IMR-90 (cell line): ENCODE results near the gene ZNF423. TPM values are rescaled to one million over a fixed set of nuclear protein-coding genes. Genes with fewer than 3 reads are reported as not detected.

Experiments used
- ATAC-seq: fragments of 200-7000 bp; cut with Tn5 transposase; 2 replicates; pipeline ENCODE4 v1.9.1; 2020; ENCODE audit warnings: low read depth, mild to moderate bottlenecking, moderate library complexity
- BruUV-seq: library from RNA; stranded (reverse); fragments of 400-500 nt; replicated peaks from 2 replicates; lab custom pipeline; 2021; lab: Mats Ljungman, UMichigan
- CTCF ChIA-PET: fragments of 300-600 bp; formaldehyde crosslinking; extraction: SDS; loops from one replicate; lab custom pipeline; 2021; ENCODE audit warnings: antibody characterized with exemption; lab: Yijun Ruan, JAX
- POLR2A ChIA-PET: fragments of 300-600 bp; sonication (Branson Sonifier 250); formaldehyde crosslinking; loops from one replicate; lab custom pipeline; 2022; ENCODE audit warnings: antibody characterized with exemption; ENCODE audit not compliant: unreplicated experiment; lab: Charles Lee
- DNase-seq: peaks from one replicate; pipeline ENCODE4 v3.0.0; 2013
- H2AFZ ChIP-seq: replicated peaks from 2 replicates; pipeline ENCODE3; 2013; ENCODE audit warnings: low read length, mild to moderate bottlenecking; ENCODE audit not compliant: poor library complexity
- H2AK5ac ChIP-seq: 2 replicates; pipeline ENCODE4 v1.6.1; 2013; ENCODE audit warnings: low read depth, low read length, inconsistent platforms
- H2AK9ac ChIP-seq: replicated peaks from 2 replicates; pipeline ENCODE3; 2013; ENCODE audit warnings: mild to moderate bottlenecking, low read depth, low read length, moderate library complexity; ENCODE audit not compliant: poor library complexity
- H2BK120ac ChIP-seq: 2 replicates; pipeline ENCODE4 v1.6.1; 2013; ENCODE audit warnings: low read depth, low read length, inconsistent platforms
- H2BK15ac ChIP-seq: 3 replicates; pipeline ENCODE4 v1.6.1; 2013; ENCODE audit warnings: low read depth, low read length, inconsistent platforms
- H2BK20ac ChIP-seq: 2 replicates; pipeline ENCODE4 v1.6.1; 2013; ENCODE audit warnings: low read depth, mild to moderate bottlenecking, inconsistent platforms, low read length, moderate library complexity
- H2BK5ac ChIP-seq: 2 replicates; pipeline ENCODE4 v1.6.1; 2013; ENCODE audit warnings: mild to moderate bottlenecking, low read depth, low read length, inconsistent platforms; ENCODE audit not compliant: poor library complexity, severe bottlenecking
- H3K14ac ChIP-seq: replicated peaks from 2 replicates; pipeline ENCODE4 v1.6.1; 2013; ENCODE audit warnings: low read depth, low read length, inconsistent platforms
- H3K18ac ChIP-seq: 2 replicates; pipeline ENCODE4 v1.6.1; 2013; ENCODE audit warnings: low read depth, low read length, control low read depth
- H3K23ac ChIP-seq: 2 replicates; pipeline ENCODE4 v1.6.1; 2013; ENCODE audit warnings: low read depth, low read length, inconsistent platforms
- H3K27ac ChIP-seq: 2 replicates; pipeline ENCODE4 v1.5.1; 2013; ENCODE audit warnings: mild to moderate bottlenecking, control low read depth, low read length; ENCODE audit not compliant: insufficient read depth
- H3K27me3 ChIP-seq: 2 replicates; pipeline ENCODE4 v1.6.1; 2013; ENCODE audit warnings: low read length; ENCODE audit not compliant: control insufficient read depth, insufficient read depth
- H3K36me3 ChIP-seq: 2 replicates; pipeline ENCODE4 v1.6.1; 2013; ENCODE audit warnings: low read length, mixed read lengths; ENCODE audit not compliant: control insufficient read depth, insufficient read depth
- H3K4ac ChIP-seq: 2 replicates; pipeline ENCODE4 v1.6.1; 2013; ENCODE audit warnings: low read depth, low read length, inconsistent platforms
- H3K4me1 ChIP-seq: 2 replicates; pipeline ENCODE4 v1.6.1; 2013; ENCODE audit warnings: low read length, mixed read lengths; ENCODE audit not compliant: control insufficient read depth, insufficient read depth
- H3K4me2 ChIP-seq: 2 replicates; pipeline ENCODE4 v1.6.1; 2013; ENCODE audit warnings: low read depth, mild to moderate bottlenecking, control low read depth, low read length, moderate library complexity
- H3K4me3 ChIP-seq: 2 replicates; pipeline ENCODE4 v1.5.1; 2013; ENCODE audit warnings: low read depth, mild to moderate bottlenecking, control low read depth, low read length, moderate library complexity; ENCODE audit not compliant: insufficient read depth
- H3K56ac ChIP-seq: 2 replicates; pipeline ENCODE4 v1.6.1; 2013; ENCODE audit warnings: low read length, inconsistent platforms; ENCODE audit not compliant: insufficient read depth; ENCODE audit errors: extremely low read depth
- H3K79me1 ChIP-seq, 2 experiments: 2 replicates each; pipeline ENCODE4 v1.6.1; 2013; ENCODE audit warnings: low read length in 2 of 2, inconsistent platforms in 1 of 2, low read depth in 1 of 2
- H3K9ac ChIP-seq: 2 replicates; pipeline ENCODE4 v1.6.1; 2013; ENCODE audit warnings: low read depth, low read length, control low read depth
- H3K9me1 ChIP-seq: 2 replicates; pipeline ENCODE4 v1.6.1; 2013; ENCODE audit warnings: low read length, inconsistent platforms; ENCODE audit not compliant: insufficient read depth
- H3K9me3 ChIP-seq: 2 replicates; pipeline ENCODE4 v1.6.1; 2013; ENCODE audit warnings: low read length; ENCODE audit not compliant: control insufficient read depth, insufficient read depth
- H4K20me1 ChIP-seq: 2 replicates; pipeline ENCODE4 v1.6.1; 2013; ENCODE audit warnings: low read length, inconsistent platforms; ENCODE audit not compliant: insufficient read depth
- H4K5ac ChIP-seq: 2 replicates; pipeline ENCODE4 v1.6.1; 2013; ENCODE audit warnings: mild to moderate bottlenecking, low read depth, low read length, control low read depth
- H4K8ac ChIP-seq, 2 experiments: 2 replicates each; pipeline ENCODE4 v1.6.1; 2013; ENCODE audit warnings: low read depth in 2 of 2, low read length in 2 of 2, control low read depth in 1 of 2, inconsistent platforms in 1 of 2
- H4K91ac ChIP-seq: 2 replicates; pipeline ENCODE4 v1.6.1; 2013; ENCODE audit warnings: low read depth, low read length, inconsistent platforms; ENCODE audit not compliant: insufficient read depth
- BHLHE40 ChIP-seq: fragments of 150-350 bp; IDR thresholded peaks from 2 replicates; pipeline ENCODE4 v1.6.1; 2016; ENCODE audit warnings: mild to moderate bottlenecking, low read depth, low read length
- CEBPB ChIP-seq: IDR thresholded peaks from 2 replicates; pipeline ENCODE4 v1.6.1; 2012; ENCODE audit warnings: low read depth, low read length, improper control_type of control experiment
- CHD1 ChIP-seq: IDR thresholded peaks from 2 replicates; pipeline ENCODE4 v1.6.1; 2012; ENCODE audit warnings: low read depth, low read length, improper control_type of control experiment
- FOS ChIP-seq: fragments of 150-350 bp; IDR thresholded peaks from 2 replicates; pipeline ENCODE4 v1.6.1; 2016; ENCODE audit warnings: low read depth, low read length
- MAFK ChIP-seq: IDR thresholded peaks from 2 replicates; pipeline ENCODE4 v1.6.1; 2012; ENCODE audit warnings: low read depth, low read length, improper control_type of control experiment
- MAZ ChIP-seq: IDR thresholded peaks from 2 replicates; pipeline ENCODE4 v1.6.1; 2012; ENCODE audit warnings: low read depth, mild to moderate bottlenecking, low read length, improper control_type of control experiment, moderate library complexity, borderline replicate concordance
- MXI1 ChIP-seq: IDR thresholded peaks from 2 replicates; pipeline ENCODE4 v1.6.1; 2012; ENCODE audit warnings: low read depth, mild to moderate bottlenecking, low read length, moderate library complexity, borderline replicate concordance
- NFE2L2 ChIP-seq: fragments of 150-350 bp; IDR thresholded peaks from 2 replicates; pipeline ENCODE4 v1.6.1; 2016; ENCODE audit warnings: low read depth, mild to moderate bottlenecking, low read length
- POLR2A ChIP-seq: IDR thresholded peaks from 2 replicates; pipeline ENCODE4 v1.6.1; 2012; ENCODE audit warnings: mild to moderate bottlenecking, low read depth, low read length
- RAD21 ChIP-seq: IDR thresholded peaks from 2 replicates; pipeline ENCODE4 v1.6.1; 2012; ENCODE audit warnings: low read length, improper control_type of control experiment
- RCOR1 ChIP-seq: IDR thresholded peaks from 2 replicates; pipeline ENCODE4 v1.6.1; 2012; ENCODE audit warnings: mild to moderate bottlenecking, low read length, improper control_type of control experiment; ENCODE audit not compliant: insufficient replicate concordance
- RFX5 ChIP-seq: IDR thresholded peaks from 2 replicates; pipeline ENCODE4 v1.8.0; 2012; ENCODE audit warnings: low read depth, mild to moderate bottlenecking, low read length, moderate library complexity
- SMC3 ChIP-seq: fragments of 150-350 bp; IDR thresholded peaks from 2 replicates; pipeline ENCODE4 v1.6.1; 2016; ENCODE audit warnings: low read depth, mild to moderate bottlenecking, antibody characterized with exemption, low read length, moderate library complexity
- WGBS, 2 experiments: methylation state at CpG; one replicate each; pipeline versions ENCODE4 v1.1.5 to v1.1.7; 2013; ENCODE audit warnings: missing lambda C conversion rate in 2 of 2; ENCODE audit not compliant: insufficient read length in 1 of 2; ENCODE audit errors: extremely low coverage in 2 of 2; 5-methylcytosine and 5-hydroxymethylcytosine counted together
- dilution Hi-C: fragments of 300-500 bp; cut with HindIII; formaldehyde crosslinking; loops from one replicate; pipeline ENCODE4 v1.14.3; 2018; ENCODE audit warnings: low sequenced_read_pairs; ENCODE audit not compliant: unreplicated experiment
- in situ Hi-C: fragments of 300-500 bp; cut with MboI; formaldehyde crosslinking; loops from 3 replicates; pipeline ENCODE4 v1.14.3; 2019; ENCODE audit warnings: low sequenced_read_pairs, inconsistent platforms, mixed read lengths
- intact Hi-C: fragments of 100-400 bp; cut with micrococcal nuclease; formaldehyde crosslinking; loops from 2 replicates; pipeline ENCODE4 v1.10.0; 2022
- polyA plus RNA-seq, 3 experiments: library from polyadenylated mRNA; depleted of rRNA; stranded (reverse); fragments of >200 nt; gene quantifications; 2 replicates each; pipeline ENCODE4 v1.2.3, GENCODE V29; 2012; ENCODE audit warnings: low replicate concordance in 1 of 3
- total RNA-seq: library from RNA; depleted of rRNA; stranded (reverse); fragments of >200 nt; gene quantifications from 2 replicates; pipeline ENCODE4 v1.2.3, GENCODE V29; 2012
- TF ChIP-seq, protein P1 (sequence below): fragments of 150-350 bp; IDR thresholded peaks from 2 replicates; pipeline ENCODE4 v1.6.1; 2016; ENCODE audit warnings: low read depth, mild to moderate bottlenecking, low read length, moderate library complexity, borderline replicate concordance
- TF ChIP-seq, protein P2 (sequence below): conservative IDR thresholded peaks from 2 replicates; pipeline ENCODE4 v1.5.1; 2012; ENCODE audit warnings: mild to moderate bottlenecking, low read depth, low read length, improper control_type of control experiment
- TF ChIP-seq, protein P3 (sequence below): fragments of 150-350 bp; IDR thresholded peaks from 2 replicates; pipeline ENCODE4 v1.6.1; 2017; ENCODE audit warnings: mild to moderate bottlenecking, antibody characterized with exemption, low read length, low read depth

The ZNF423 gene
- total and polyA plus RNA-seq, 2 of the 4 experiments (the other 2 are of a cell fraction): under 0.01 to 0.10 TPM

DNA sequence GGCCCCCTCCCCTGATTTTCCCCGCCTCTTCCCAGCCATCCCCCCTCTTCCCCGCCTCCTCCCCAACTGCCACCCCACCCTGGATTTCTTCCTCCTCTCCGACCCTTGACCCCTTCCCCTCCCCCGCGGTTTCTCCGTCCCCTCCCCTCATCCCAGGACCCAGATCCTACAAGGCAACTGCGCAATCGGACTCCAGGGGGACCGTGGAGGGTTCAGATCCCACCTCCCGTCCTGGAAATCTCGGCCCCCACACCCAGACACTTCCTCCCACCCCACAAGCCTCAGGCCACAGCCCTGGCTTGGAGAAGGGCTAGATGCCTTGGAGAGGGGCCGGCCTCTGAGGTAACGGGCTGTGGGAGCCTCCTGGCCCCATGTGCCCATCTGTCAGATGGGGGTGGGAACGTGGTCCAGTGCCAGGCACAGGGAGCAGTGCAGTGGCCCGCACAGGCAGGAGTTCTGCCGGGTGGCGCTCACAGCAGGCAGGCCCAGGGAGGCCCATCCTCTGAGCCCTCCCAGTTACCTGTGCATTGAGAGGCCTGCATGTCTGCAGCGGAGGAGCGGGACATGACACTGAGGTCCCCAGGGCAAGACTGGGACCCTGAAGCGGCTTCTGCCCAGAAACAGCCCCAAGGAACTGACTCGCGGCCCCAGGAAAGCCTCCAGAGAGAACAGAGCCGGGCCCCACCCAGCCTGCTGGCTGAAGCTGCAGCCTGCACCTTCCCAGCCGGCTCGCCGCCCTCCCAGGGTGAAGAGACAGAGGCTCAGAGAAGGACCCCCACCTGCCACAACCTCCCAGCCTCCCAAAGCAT, 16.7 kb downstream of the ZNF423 start:
- Histone ChIP-seq H3K79me1 (no peaks in the 10 kb centered on the region), H3K4me3 (no peak overlapping the region), H3K18ac (no peak overlapping the region), H3K4ac (no peak overlapping the region), H3K4me1 (no peaks in the 10 kb centered on the region), H3K27ac (no peak overlapping the region), H3K36me3 (no peaks in the 10 kb centered on the region), H3K23ac (no peak overlapping the region), H2AK9ac (no peak overlapping the region), H3K56ac (no peak overlapping the region), H2AK5ac (no peak overlapping the region), H3K9me1 (no peaks in the 10 kb centered on the region), H3K9me3 (no peaks in the 10 kb centered on the region), H2BK120ac (no peak overlapping the region), H4K20me1 (no peaks in the 10 kb centered on the region), H2AFZ (no peak overlapping the region), H2BK15ac (no peak overlapping the region), H4K8ac (no peak overlapping the region), H4K5ac (no peak overlapping the region), H2BK20ac (no peak overlapping the region), H3K4me2 (no peak overlapping the region), H3K9ac (no peak overlapping the region), H3K27me3 (peaks cover 19% of the 10 kb centered on the region), H4K91ac (no peak overlapping the region), H2BK5ac (no peak overlapping the region), H3K14ac (no peak overlapping the region)
- 67% methylated on average over 7 of the region's 26 CpGs; no CpG with 5 or more reads in 1 of the 2 experiments for WGBS, 2 experiments
- CTCF ChIA-PET: no interaction called here
- dilution Hi-C loops (no loop called here), in situ Hi-C loops (no loop called here), intact Hi-C loops (no loop called here)
- TF ChIP-seq, protein P1, sequence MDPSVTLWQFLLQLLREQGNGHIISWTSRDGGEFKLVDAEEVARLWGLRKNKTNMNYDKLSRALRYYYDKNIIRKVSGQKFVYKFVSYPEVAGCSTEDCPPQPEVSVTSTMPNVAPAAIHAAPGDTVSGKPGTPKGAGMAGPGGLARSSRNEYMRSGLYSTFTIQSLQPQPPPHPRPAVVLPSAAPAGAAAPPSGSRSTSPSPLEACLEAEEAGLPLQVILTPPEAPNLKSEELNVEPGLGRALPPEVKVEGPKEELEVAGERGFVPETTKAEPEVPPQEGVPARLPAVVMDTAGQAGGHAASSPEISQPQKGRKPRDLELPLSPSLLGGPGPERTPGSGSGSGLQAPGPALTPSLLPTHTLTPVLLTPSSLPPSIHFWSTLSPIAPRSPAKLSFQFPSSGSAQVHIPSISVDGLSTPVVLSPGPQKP: no peak
- TF ChIP-seq CHD1: no peak
- TF ChIP-seq, protein P2, sequence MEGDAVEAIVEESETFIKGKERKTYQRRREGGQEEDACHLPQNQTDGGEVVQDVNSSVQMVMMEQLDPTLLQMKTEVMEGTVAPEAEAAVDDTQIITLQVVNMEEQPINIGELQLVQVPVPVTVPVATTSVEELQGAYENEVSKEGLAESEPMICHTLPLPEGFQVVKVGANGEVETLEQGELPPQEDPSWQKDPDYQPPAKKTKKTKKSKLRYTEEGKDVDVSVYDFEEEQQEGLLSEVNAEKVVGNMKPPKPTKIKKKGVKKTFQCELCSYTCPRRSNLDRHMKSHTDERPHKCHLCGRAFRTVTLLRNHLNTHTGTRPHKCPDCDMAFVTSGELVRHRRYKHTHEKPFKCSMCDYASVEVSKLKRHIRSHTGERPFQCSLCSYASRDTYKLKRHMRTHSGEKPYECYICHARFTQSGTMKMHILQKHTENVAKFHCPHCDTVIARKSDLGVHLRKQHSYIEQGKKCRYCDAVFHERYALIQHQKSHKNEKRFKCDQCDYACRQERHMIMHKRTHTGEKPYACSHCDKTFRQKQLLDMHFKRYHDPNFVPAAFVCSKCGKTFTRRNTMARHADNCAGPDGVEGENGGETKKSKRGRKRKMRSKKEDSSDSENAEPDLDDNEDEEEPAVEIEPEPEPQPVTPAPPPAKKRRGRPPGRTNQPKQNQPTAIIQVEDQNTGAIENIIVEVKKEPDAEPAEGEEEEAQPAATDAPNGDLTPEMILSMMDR: no peak
- no peak for TF ChIP-seq RCOR1
- TF ChIP-seq MXI1: no peak
- TF ChIP-seq SMC3: no peak
- no peak for TF ChIP-seq MAFK
- no peak for TF ChIP-seq NFE2L2
- no peak for TF ChIP-seq FOS
- TF ChIP-seq BHLHE40: no peak
- TF ChIP-seq MAZ: no peak
- no peak for TF ChIP-seq POLR2A
- TF ChIP-seq CEBPB: no peak
- no peak for TF ChIP-seq RFX5
- no peak for TF ChIP-seq RAD21
- TF ChIP-seq, protein P3, sequence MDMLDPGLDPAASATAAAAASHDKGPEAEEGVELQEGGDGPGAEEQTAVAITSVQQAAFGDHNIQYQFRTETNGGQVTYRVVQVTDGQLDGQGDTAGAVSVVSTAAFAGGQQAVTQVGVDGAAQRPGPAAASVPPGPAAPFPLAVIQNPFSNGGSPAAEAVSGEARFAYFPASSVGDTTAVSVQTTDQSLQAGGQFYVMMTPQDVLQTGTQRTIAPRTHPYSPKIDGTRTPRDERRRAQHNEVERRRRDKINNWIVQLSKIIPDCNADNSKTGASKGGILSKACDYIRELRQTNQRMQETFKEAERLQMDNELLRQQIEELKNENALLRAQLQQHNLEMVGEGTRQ: no peak
- BruUV-seq: no TSS peak
- ATAC-seq (no peak), DNase-seq (no peak)
- POLR2A ChIA-PET: no interaction called here
